Suppressor macrophage treated with lipopolysaccharide for 4 hours (primary cell): ENCODE data around the gene PHF12.

Experiments
- DNase-seq: peaks from one replicate; pipeline ENCODE4 v3.0.0-alpha.2; 2020

PHF12 gene

DNA sequence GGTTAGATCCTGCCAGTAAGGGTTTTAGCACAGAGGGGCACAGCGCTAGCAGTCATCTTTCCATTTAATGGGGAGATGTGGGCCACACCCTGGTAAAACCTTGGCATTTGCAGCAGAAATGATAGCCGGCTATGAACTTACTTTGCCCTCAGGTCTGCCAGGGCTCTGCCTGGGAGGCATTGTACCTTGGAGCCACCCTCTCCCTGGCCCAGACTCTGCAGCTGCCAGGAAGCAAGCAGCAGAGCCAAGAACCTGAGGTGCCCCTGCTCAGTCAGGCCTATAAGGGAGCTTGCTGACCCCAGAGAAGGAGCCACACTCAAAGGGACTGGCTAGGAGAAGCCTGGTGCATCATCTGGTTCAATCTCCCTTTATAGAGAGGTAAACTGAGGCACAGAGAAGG, 23.7 kb upstream of the PHF12 start:
- no peak for DNase-seq

DNA sequence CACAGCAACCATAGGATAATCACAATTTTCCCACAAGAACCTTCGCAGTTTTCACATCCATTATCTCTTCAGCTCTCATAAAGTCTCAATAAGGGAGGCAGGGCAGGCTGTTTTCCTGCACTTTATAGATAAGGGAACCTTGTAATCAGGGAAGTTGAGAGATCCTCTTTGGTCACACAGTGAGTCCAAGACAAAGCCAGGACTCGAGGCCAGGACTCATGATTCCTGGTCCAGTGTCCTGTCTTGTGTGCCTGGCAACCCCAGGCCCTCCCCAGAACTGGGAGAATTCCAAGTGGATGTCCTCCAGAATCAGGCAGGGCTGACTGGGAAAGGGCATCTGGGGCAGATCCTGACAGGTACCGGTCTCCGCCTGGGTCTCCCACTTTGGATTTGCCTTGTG, 23.1 kb upstream of the PHF12 start:
- DNase-seq = no peak

- no peak for DNase-seq
Observed at GRCh38 chr17:28973425-28973824, 22.1 kb upstream of the PHF12 start.

- no peak for DNase-seq
Observed at GRCh38 chr17:28972437-28972836, 21.1 kb upstream of the PHF12 start.

DNA sequence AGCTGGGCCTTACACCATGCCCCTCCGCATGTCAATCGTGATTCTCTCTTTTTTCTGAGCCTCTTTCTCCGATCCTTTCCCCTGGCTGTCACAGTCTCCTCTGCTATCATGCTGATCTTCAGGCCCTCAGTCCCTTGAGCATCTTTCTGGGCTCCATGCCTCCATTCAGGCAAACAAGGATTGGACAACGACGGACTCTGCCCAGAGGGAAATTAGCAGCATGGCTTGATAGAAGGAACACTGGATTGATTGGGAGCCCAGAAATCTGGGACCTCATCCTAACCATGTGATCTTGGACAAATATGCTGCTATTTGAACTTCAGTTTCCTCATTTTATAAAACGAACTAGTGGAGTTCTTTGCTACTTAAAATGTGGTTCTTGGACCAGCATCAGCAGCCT, 19.6 kb upstream of the PHF12 start:
- DNase-seq = no peak

- DNase-seq = no peak
Observed at GRCh38 chr17:28969706-28970393, 18.5 kb upstream of the PHF12 start.

GRCh38 chr17:28968914-28969295, 17.6 kb upstream of the PHF12 start:
- no peak for DNase-seq

- DNase-seq = no peak
Observed at GRCh38 chr17:28968231-28968913, 17.1 kb upstream of the PHF12 start.

- DNase-seq = no peak
Observed at GRCh38 chr17:28967221-28968135, 16.2 kb upstream of the PHF12 start.

- no peak for DNase-seq
Observed at GRCh38 chr17:28963841-28964240, 12.5 kb upstream of the PHF12 start.

- DNase-seq = no peak
Observed at GRCh38 chr17:28963055-28963611, 11.8 kb upstream of the PHF12 start.

GRCh38 chr17:28961391-28961790, 10.1 kb upstream of the PHF12 start:
- DNase-seq = no peak

DNA sequence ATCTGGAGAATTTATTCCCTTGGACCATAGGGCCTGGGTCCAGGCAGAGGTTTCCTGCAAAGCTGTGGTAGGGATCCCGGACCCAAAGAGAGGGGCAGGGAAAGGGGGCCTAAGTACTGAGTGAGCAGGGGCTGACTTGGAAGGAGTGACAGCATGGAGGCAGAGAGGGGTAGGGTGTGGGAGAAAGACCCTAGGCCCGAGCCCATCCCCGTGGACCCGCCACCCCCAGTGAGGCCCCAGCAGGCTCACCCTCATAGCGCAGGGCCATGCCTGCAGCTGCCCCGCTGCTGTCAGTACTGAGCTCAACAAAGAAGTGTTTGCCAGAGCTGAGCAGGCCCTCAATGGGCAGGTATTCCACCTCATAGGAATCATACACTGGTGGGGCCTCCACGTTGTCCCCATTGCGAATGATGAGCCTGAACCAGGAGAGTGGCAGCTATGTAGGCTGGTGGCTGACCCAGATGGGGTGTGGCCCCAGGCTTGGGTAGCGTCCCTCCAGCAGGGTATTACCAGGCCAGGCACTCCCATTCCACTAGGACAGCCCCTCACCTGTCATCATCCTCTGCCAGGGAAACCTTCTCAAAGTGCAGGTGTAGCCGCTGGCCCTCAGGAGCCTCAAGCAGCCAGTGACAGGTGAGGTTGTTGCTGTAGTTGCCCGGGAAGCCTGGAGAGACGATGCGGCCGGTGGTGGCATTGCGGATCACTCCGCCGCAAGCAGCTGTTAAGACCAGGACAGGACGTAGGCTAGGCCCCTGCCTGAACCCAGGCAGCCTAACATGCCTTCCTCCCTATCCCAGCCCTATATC, 9.1 kb upstream of the PHF12 start:
- no peak for DNase-seq

GRCh38 chr17:28959471-28959871, 8.2 kb upstream of the PHF12 start:
- no peak for DNase-seq

GRCh38 chr17:28958820-28959455, 7.6 kb upstream of the PHF12 start:
- DNase-seq = no peak

DNA sequence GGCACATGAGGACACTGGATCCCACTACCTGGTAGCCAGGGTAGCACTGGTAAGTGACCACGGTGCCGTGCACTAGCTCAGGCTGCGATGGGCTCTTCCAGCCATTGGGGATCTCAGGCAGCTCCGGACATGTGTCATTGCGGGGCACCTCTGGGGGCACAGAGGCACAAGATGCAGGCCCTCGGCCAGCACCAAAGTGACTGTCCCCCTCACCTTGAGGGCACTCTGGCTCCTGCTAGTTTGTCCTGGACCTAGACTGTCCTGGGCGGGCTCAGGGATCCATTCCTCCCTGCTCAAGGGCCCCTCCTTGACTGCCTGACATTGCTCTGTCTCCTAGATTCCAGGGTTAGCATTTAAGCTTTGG, 6.7 kb upstream of the PHF12 start:
- DNase-seq = no peak

GRCh38 chr17:28957277-28957991, 6.1 kb upstream of the PHF12 start:
- DNase-seq = no peak

GRCh38 chr17:28956861-28957260, 5.5 kb upstream of the PHF12 start:
- DNase-seq = no peak

- DNase-seq = no peak
Observed at GRCh38 chr17:28956112-28956511, 4.8 kb upstream of the PHF12 start.

DNA sequence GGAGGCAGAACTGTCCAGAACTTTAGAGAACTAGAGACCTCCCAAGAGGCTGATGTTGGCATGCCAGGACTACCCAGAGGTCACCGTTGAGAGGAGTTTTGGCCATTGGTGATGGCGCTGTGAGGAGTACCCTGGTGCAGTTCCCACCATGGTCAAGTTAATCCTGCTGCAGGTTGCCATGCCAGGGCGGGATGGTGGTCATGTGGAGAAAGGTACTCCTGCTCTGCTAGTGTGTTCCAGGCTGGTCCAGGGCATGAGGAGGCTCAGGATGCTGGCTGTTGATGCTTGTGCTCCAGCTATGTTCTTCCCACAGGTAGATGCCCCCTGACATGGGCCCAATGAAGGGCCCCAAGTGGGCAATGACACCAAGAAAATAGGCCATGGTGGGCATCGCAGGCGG, 4.1 kb upstream of the PHF12 start:
- DNase-seq = no peak

DNA sequence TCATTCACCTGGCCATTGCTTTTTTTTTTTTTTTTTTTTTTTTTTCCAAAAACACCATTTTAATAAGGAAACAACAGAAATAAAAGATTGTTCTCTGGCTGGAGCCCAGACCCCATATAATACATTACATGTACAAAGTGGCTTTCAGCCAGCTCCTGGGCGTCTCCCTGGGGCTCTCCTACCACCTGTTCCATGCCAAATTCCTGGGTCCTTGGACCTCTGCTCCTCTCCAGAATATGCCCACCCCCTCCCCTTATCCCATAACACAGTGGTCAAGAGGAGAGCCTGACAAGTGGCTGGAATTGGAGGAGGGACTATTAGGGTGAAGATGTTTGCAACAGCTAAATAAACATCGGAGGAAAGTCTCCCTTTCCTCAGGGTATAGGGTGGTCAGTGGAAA, 3.6 kb upstream of the PHF12 start:
- no peak for DNase-seq
